ENCODE measurements around the gene TFF3.

The TFF3 gene

GRCh38 chr21:42319851-42320572, 4.8 kb upstream of the TFF3 start:
- DNase-seq = peak; percentile 15

DNA sequence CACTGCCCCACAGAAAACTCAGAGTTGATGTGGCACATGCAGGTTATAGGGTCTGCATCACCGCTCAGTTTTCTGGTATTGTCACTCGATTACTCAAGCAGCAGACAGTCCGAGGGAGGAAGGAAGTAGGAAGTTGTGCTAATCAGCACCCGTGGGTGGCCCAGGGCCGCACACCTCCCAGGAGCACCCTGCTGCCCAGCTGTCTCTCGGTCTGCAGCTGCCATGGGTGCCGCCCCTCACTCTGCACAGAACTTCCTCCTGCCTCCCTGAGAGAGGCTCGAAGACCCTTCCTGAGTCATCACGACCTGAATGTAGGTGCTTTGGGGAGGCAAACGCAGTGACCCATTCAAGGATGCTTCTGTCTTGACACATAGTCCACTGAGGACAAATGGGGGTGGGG, 4.2 kb upstream of the TFF3 start:
- DNase-seq = no peak

GRCh38 chr21:42317826-42318746, 2.9 kb upstream of the TFF3 start:
- peak; percentile 18 for DNase-seq

GRCh38 chr21:42317341-42317741, 2.1 kb upstream of the TFF3 start:
- DNase-seq = peak; percentile 3

GRCh38 chr21:42316891-42317290, 1.7 kb upstream of the TFF3 start:
- peak; percentile 14 for DNase-seq

GRCh38 chr21:42314616-42315295, 453 bp downstream of the TFF3 start:
- peak; percentile 3 for DNase-seq

DNA sequence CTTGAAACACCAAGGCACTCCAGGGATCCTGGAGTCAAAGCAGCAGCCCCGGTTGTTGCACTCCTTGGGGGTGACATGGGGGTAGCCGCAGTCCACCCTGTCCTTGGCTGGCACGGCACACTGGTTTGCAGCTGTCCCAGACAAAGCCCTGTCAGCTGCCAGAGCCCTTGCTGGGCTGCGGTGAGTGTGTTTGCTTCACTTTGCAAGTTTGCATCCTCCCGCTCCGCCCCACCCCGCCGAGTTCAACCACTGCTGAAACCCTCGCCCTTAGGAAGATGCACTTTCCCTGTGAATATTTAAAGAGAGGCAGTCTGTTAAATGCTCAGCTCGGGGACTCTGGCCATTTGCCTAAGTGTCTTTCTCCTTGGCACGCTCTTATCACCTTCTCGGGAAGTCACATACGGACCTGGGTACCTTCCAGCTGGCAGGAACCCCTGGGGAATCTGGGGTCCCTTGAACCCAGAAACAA, 1.7 kb downstream of the TFF3 start:
- DNase-seq = peak; percentile 15

DNA sequence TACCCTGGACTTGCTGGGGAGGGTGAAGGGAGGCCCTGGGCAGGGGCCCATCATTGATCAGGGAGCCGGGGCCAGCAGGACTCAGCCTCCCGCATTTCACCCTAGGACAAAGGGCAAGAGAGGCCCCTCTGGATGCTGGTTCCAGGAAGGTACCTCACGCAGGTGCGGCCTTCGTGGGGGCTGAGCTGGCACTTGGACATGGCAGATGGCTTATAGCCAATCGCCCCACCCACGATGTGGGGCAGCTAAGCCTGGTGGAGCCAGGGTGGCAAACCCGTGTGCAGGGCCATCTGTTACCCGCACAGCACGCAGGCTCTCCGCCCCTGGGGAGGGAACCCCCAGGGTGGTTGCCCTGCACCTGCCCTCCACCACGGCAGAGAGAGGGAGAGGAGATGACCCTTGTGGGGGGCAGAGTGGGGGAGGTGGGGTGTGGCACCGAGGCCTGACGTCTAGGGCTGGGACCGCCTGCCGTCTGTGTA, 2.5 kb downstream of the TFF3 start:
- peak; percentile 13 for DNase-seq

DNA sequence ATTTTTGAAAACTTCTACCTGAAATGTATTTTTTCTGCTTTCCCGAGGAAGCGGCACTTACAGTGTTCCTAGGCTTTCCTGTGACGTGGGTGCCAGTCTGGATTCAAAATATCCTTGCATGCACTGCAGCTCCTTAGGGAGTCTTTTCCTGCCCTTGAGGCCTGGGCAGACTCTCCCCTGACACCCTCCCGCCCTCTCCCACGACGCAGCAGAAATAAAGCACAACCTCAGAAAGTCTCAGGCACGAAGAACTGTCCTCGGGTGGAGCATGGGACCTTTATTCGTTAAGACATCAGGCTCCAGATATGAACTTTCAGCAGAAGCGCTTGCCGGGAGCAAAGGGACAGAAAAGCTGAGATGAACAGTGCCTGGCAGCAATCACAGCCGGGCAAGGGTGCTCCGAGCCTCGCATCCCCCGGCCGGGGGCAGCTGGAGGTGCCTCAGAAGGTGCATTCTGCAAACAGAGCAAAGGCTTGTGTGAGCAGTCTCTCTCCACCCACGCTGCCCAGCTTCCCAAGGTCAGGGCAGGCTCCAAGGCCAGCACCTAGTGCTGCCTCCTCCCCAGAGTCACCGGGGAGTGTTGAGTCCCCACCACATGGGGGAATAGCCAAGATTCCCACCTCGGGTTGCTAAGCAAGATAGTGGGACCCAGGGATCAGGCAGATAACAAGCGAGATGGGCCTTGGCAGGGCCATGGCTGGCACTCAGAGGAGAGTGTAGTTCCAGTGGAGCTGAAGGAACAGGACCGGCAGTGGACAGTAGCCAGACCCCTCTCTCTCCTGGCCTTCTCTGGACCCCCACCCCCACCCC, 3.2 kb downstream of the TFF3 start:
- peak; percentile 14 for DNase-seq

DNA sequence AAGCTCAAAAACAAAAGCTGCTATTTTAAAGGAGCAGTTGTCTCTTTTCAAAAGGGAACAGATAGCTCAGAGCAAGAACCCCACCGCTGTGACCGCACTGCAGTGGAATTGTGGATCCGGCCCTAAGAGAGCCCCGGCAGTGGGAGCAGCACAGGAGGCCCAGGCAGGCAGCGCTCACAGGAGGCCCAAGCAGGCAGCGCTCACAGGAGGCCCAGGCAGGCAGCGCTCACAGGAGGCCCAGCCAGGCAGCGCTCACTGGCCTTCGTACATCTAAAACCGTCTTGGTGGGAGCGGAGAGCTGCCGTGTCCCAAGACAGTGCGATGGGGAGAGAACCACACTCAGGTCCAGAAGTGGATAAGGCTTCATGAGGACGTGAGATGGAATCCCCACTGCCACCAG, 4.0 kb downstream of the TFF3 start:
- DNase-seq = no peak

- no peak for DNase-seq
Observed at GRCh38 chr21:42310411-42311001, 4.7 kb downstream of the TFF3 start.

DNA sequence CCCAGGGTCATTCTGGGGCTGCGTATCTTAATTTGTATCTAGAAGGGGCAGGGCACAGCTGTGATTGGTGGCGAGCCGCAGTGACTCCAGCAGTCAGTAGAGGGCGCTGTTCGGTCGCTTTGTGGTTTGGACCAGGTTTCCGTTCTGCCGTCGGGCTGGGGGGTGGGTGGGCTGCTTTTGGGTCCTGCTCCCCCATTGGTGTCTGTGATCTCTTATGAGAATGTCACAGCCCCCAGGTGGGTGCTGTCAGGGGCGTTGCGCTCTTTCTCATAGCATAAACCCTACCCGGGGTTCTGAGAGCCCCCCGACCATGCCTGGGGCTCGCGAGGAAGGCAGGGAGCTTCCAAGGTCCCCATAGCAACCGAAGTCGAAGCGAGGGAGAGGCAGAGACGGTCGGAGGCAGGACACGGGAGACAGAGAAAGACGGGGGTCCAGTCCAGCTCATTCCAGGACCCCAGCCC, 5.4 kb downstream of the TFF3 start:
- DNase-seq = peak; percentile 86

- DNase-seq = no peak
Observed at GRCh38 chr21:42308914-42309752, 6.1 kb downstream of the TFF3 start.

GRCh38 chr21:42308161-42308913, 6.9 kb downstream of the TFF3 start:
- DNase-seq = no peak

- no peak for DNase-seq
Observed at GRCh38 chr21:42307106-42307505, 8.1 kb downstream of the TFF3 start.

DNA sequence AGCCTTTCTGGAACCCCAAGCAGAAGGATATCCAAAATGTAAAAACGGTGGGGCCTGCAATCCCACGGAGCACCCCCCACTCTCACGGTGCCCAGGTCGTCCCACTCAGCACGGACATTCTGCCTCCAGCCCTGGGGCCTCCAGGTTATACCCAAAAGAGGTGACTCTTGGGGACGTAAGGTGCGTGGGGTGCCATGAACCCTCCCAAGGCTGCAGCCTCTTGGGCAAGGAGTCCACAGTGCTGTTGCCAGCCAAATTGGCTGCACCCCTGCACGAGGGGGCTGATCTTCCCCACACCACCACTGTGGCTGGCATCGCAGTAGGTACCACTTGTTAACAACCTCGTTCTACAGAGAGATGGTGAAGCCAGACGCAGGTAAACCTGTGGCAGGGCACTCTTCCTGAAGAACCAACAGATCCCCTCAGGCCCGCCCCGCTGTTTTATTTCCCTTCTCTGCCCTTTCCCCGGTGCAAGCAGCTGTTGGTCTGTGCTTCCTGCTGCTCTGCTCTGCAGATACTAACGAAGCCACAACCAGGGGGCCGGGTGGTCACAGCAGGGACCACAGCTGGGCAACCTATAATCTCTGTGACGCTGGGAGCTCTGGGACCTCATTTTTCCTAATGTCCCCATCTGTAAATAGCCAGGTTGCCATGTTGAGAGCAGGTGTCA, 8.7 kb downstream of the TFF3 start:
- DNase-seq = no peak

DNA sequence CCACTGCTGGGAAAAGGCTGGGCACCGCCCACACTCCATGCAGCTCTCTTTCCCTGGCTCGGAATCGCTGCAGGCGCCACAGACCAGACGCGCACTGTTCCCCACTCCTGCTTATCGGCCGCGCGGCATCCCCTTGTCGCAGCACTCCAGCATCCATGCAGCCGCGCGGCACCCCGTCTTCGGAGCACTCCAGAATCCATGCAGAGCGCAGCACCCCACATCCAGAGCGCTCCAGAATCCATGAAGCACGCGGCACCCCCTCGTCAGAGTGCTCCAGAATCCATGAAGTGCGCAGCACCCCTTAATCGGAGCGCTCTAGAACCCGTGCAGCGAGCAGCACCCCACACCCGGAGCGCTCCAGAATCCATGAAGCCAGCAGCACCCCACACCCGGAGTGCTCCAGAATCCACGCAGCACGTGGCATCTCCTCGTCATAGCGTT, 9.5 kb downstream of the TFF3 start:
- no peak for DNase-seq

DNA sequence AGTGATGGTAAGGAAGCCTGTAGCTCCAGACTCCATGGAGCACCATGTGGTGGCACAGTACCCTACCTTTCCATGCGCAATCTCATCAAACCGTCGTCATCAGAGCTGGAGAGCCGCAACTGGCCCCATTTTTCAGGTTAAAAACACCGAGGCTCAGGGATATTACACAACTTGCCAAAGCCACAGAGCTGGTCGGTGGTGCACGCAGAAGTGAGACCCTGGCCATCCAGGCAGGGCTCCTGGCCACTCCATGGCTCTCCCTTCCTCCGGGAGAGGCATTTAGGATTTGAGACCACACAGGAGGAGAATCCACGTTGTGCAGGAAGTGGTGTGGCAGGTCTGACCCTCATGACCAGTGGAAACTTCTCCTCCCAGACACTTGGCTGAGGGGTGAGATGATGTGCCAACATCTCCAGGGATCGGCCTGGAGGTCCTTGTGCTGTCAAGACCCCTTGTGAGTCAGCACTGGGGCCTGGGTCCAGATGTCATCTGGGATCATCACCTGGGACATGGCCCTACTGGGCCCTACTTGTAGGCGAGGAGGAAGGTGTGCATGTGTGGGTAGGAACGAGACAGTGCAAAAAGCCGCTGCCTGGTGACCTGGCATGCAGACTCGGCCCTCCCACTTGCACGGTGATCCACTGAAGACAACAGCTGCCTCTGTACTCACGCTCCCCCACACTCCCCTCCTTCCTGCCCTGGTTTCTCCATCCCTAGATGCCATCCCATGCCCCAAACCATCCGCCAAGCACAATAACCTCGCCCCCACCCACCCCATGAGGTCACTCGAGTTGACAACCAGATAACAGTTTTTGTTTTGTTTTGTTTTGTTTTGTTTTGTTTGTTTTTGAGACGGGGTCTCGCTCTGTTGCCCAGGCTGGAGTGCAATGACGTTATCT, 10.4 kb downstream of the TFF3 start:
- no peak for DNase-seq

Data from stimulated activated CD8-positive, alpha-beta memory T cell treated with anti-CD3 and anti-CD28 coated beads, Interleukin-4, amount 100 ng/mL, for 48 hours (primary cell).